Measurements from ENCODE around the gene HECTD1. TPM values are rescaled to one million over a fixed set of nuclear protein-coding genes. Genes with fewer than 3 reads are reported as not detected.
A peak's percentile ranks its signal among the peaks of the same experiment; 100 is the strongest.

The HECTD1 gene
- total and polyA plus RNA-seq, 9 of the 15 experiments (the other 6 are each of a cell fraction or from before 2014, with no cell fraction given): 27.9 to 111 (median 78.1) TPM

DNA sequence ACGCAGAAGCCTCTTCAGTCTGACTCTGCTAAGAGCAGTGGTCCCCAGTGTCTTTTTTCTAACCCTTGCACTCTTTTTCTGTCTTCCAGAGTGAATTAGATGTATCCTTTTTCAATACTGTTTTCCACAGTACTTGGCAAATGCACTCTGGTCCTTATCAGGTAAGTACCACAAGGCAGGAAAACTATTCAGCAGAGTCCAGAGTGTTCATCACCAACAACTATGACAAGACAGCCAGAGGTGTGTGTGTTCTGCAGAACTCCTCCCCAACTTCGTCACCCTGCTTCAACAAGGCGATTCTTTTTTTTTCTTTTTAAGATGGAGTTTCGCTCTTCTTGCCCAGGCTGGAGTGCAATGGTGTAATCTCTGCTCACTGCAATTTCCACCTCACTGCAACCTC lies 127.1 kb downstream of the HECTD1 start:
- Histone ChIP-seq H3K9me1 (ENCODE audit: control insufficient read depth, insufficient read depth, low read length) (no peaks in the 10 kb centered on the region), H3K27ac (ENCODE audit: extremely low read depth, low read depth, low read length) (no peak overlapping the region), H3K9me3 (replicated peaks; ENCODE audit: control insufficient read depth, insufficient read depth, low read depth, low read length) (no peaks in the 10 kb centered on the region), H3K27me3 (ENCODE audit: control insufficient read depth in 2 of 2, insufficient read depth in 2 of 2, low read length in 2 of 2) (no peaks in the 10 kb centered on the region), H3K9ac (ENCODE audit: insufficient read depth in 1 of 2, low read depth in 2 of 2, low read length in 2 of 2) (no peak overlapping the region), H3K4me3 (no peak overlapping the region), H4K20me1 (replicated peaks; ENCODE audit: control insufficient read depth, insufficient read depth, low read length) (no peaks in the 10 kb centered on the region), H3K79me2 (ENCODE audit: control insufficient read depth, insufficient read depth, low read length) (no peaks in the 10 kb centered on the region), H2AFZ (ENCODE audit: low read depth, low read length) (peak overlapping the region; percentile 20; the same call in 1 of the 2 replicates), H3K4me1 (replicated peaks in 1 of 2; ENCODE audit: control insufficient read depth in 2 of 2, insufficient read depth in 2 of 2, low read length in 2 of 2) (peaks cover 0 to 6% of the 10 kb centered on the region in 2 experiments; a peak in 3 of 5 replicates), H3K36me3 (ENCODE audit: control insufficient read depth, insufficient read depth, low read length) (no peaks in the 10 kb centered on the region; the same call in 2 of the 3 replicates), H3K4me2 (ENCODE audit: insufficient read depth, low read length) (peak overlapping the region; percentile 7; the same call in 1 of the 2 replicates)
- POLR2A ChIA-PET: no interaction called here
- CTCF ChIA-PET (ENCODE audit: low intra/inter-chr PET ratio): no interaction called here
- FAIRE-seq (peak; percentile 85), ATAC-seq (peak; percentile 67), DNase-seq (ENCODE audit: extremely low read depth in 1 of 4, low spot score in 3 of 4) (peak in 2 of 4 experiments; percentile 23 to 61)
- TF ChIP-seq SMAD4 (CRISPR knock-in tag; conservative IDR thresholded peaks at IDR 0.05): no peak
- TF ChIP-seq, protein P1, sequence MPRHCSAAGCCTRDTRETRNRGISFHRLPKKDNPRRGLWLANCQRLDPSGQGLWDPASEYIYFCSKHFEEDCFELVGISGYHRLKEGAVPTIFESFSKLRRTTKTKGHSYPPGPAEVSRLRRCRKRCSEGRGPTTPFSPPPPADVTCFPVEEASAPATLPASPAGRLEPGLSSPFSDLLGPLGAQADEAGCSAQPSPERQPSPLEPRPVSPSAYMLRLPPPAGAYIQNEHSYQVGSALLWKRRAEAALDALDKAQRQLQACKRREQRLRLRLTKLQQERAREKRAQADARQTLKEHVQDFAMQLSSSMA (CRISPR knock-in tag; IDR thresholded peaks at IDR 0.05): no peak
- no peak for TF ChIP-seq SAFB2 (IDR thresholded peaks at IDR 0.05; ENCODE audit: borderline replicate concordance, low read depth, low read length, severe bottlenecking)
- TF ChIP-seq RCOR1 (IDR thresholded peaks at IDR 0.05; ENCODE audit: borderline replicate concordance in 1 of 2, low read depth in 2 of 2, low read length in 2 of 2): 0 out of 4 replicates have a peak, but pooled peaks of 1 of the 2 experiments have one; percentile 10
- no peak for TF ChIP-seq U2AF1 (optimal IDR thresholded peaks at IDR 0.05; ENCODE audit: low read depth, low read length)
- TF ChIP-seq, protein P2, sequence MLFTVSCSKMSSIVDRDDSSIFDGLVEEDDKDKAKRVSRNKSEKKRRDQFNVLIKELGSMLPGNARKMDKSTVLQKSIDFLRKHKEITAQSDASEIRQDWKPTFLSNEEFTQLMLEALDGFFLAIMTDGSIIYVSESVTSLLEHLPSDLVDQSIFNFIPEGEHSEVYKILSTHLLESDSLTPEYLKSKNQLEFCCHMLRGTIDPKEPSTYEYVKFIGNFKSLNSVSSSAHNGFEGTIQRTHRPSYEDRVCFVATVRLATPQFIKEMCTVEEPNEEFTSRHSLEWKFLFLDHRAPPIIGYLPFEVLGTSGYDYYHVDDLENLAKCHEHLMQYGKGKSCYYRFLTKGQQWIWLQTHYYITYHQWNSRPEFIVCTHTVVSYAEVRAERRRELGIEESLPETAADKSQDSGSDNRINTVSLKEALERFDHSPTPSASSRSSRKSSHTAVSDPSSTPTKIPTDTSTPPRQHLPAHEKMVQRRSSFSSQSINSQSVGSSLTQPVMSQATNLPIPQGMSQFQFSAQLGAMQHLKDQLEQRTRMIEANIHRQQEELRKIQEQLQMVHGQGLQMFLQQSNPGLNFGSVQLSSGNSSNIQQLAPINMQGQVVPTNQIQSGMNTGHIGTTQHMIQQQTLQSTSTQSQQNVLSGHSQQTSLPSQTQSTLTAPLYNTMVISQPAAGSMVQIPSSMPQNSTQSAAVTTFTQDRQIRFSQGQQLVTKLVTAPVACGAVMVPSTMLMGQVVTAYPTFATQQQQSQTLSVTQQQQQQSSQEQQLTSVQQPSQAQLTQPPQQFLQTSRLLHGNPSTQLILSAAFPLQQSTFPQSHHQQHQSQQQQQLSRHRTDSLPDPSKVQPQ (CRISPR knock-in tag; IDR thresholded peaks at IDR 0.05; ENCODE audit: borderline replicate concordance): no peak
- no peak for TF ChIP-seq NFE2L1 (tag; IDR thresholded peaks at IDR 0.05; ENCODE audit: borderline replicate concordance, low read depth)
- TF ChIP-seq NFE2 (IDR thresholded peaks at IDR 0.05; ENCODE audit: low read depth): no peak
- intact Hi-C loops (cut with micrococcal nuclease) (loop anchor here (5.0 to 10.0 kb wide), 3 partner anchors 173 to 274 kb away; no protein-coding TSS in a partner anchor), in situ Hi-C loops (cut with MboI) (loop anchor here (5.0 kb wide), 1 partner anchor 98 kb away; no protein-coding TSS in a partner anchor)
- BruUV-seq (replicated peaks): no TSS peak
- WGBS (ENCODE audit: insufficient coverage, low coverage, missing lambda C conversion rate): 17% methylated on average over 3 of the region's 4 CpGs

Data from K562 (cell line).